Measurements from ENCODE around the gene TIMM50. TPM values are rescaled to one million over a fixed set of nuclear protein-coding genes. Genes with fewer than 3 reads are reported as not detected.

TIMM50 gene
- total RNA-seq, 2 donors from 2014 or later, result 45.7 to 83.9 TPM

DNA sequence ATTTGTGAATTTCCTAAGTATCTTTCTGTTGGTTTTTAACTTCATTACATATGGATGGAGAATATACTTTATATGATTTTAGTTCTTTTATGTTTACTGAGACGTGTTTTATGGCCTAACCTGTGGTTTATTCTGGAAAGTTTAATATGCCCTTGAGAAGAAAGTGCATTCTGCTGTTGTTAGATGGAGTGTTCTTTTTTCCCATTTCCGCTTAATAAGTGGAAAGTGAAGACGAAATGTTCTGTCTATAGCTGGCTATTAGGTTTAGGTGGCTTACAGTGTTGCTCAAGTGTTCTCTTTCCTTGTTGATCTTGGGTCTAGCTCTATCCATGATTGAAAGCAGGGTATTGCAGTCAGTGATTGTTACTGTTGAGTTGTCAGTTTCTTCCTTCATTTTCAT is 17.2 kb upstream of the TIMM50 start:
- Histone ChIP-seq H3K27me3 (no peaks in the 10 kb centered on the region), H3K4me1 (no peaks in the 10 kb centered on the region), H3K27ac (no peak overlapping the region), H3K9me3 (no peaks in the 10 kb centered on the region), H3K9ac (ENCODE audit: low read depth in 2 of 2, low read length in 2 of 2) (no peak overlapping the region), H3K36me3 (peaks cover 26% of the 10 kb centered on the region), H3K4me3 (no peak overlapping the region)
- TF ChIP-seq, protein P1, sequence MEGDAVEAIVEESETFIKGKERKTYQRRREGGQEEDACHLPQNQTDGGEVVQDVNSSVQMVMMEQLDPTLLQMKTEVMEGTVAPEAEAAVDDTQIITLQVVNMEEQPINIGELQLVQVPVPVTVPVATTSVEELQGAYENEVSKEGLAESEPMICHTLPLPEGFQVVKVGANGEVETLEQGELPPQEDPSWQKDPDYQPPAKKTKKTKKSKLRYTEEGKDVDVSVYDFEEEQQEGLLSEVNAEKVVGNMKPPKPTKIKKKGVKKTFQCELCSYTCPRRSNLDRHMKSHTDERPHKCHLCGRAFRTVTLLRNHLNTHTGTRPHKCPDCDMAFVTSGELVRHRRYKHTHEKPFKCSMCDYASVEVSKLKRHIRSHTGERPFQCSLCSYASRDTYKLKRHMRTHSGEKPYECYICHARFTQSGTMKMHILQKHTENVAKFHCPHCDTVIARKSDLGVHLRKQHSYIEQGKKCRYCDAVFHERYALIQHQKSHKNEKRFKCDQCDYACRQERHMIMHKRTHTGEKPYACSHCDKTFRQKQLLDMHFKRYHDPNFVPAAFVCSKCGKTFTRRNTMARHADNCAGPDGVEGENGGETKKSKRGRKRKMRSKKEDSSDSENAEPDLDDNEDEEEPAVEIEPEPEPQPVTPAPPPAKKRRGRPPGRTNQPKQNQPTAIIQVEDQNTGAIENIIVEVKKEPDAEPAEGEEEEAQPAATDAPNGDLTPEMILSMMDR (IDR thresholded peaks at IDR 0.05), result no peak
- no peak for DNase-seq
- intact Hi-C loops (cut with DNase I), result no loop called here

DNA sequence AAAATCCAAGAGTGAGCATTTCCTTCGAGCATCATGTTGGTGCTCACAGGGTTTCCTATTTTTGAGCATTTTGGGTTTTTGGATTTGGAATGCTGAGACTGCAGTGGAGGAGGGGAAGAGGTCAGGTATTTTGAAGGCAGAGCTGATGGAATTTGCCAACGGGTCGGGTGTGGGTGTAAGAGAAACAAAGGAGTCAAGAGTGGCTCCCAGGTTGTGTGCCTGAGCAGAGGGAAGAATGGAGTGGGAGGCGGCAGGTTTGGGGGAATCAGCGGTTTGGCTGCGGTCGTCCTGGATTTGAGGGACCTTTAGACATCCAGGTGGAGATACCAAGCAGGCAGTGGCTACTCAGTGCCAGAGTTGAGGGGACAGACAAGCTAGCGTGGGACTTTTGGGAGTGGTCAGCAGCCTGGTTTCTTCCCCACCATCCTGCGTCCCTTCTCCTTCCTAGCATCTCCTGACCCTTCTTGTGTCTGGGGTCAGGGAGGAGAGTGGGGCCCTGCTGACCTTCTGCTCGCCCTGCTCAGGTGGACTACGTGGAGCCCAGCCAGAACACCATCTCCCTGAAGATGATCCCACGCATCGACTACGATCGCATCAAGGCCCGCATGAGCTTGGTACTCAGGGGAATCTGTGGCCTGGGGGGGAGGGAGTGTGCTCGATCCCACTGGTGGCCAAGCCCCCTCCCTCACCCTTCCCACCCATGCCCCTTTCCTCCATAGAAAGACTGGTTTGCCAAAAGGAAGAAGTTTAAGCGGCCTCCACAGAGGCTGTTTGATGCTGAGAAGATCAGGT is 14.5 kb upstream of the TIMM50 start:
- TF ChIP-seq, protein P1 (IDR thresholded peaks at IDR 0.05), result no peak
- Histone ChIP-seq H3K4me3 (no peak overlapping the region), H3K9ac (ENCODE audit: low read depth in 2 of 2, low read length in 2 of 2) (no peak overlapping the region), H3K27me3 (no peaks in the 10 kb centered on the region), H3K27ac (no peak overlapping the region), H3K4me1 (no peaks in the 10 kb centered on the region), H3K36me3 (peaks cover 27% of the 10 kb centered on the region), H3K9me3 (no peaks in the 10 kb centered on the region)
- DNase-seq, result no peak
- intact Hi-C loops (cut with DNase I), result no loop called here

DNA sequence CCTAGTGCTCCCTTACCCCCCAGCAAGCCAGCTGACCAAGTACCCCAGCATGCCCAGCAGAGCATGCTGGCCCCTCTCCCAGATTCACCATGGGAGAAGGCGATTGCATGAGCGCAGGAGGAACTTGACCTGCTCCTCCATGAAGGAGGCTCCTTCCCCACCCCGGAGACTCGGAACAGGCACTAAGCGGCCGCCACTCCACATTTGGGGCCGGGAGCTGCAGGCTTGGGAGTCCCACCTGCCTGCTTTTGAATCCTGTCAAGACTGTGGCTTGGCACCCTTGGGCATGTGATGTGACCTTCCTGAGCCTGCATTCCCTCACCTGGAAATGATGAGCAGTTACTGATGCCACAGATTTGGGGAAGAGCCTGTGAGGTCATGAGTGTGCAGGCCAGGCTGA is 12.7 kb upstream of the TIMM50 start:
- no peaks in the 10 kb centered on the region for H3K9me3 ChIP-seq
- TF ChIP-seq, protein P1 (IDR thresholded peaks at IDR 0.05), result no peak
- no peaks in the 10 kb centered on the region for H3K4me1 ChIP-seq
- H3K4me3 ChIP-seq, result no peak overlapping the region
- H3K27me3 ChIP-seq, result no peaks in the 10 kb centered on the region
- DNase-seq, result no peak
- H3K36me3 ChIP-seq, result peaks cover 27% of the 10 kb centered on the region
- H3K27ac ChIP-seq, result no peak overlapping the region
- intact Hi-C loops (cut with DNase I), result no loop called here
- H3K9ac ChIP-seq (ENCODE audit: low read depth in 2 of 2, low read length in 2 of 2), result no peak overlapping the region

DNA sequence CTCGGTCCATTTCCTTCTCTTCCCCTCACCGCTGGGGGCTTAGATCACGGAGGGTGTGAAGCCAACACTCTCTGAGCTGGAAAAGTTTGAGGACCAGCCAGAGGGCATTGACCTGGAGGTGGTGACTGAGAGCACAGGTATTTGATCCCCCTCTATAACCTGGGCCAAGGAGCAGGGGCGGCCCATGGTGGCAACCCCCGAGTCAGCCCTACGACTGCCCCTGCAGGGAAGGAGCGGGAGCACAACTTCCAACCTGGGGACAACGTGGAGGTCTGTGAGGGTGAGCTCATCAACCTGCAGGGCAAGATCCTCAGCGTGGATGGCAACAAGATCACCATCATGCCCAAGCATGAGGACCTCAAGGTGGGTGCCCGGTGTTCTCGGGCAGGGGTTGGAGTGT is 11.6 kb upstream of the TIMM50 start:
- no peaks in the 10 kb centered on the region for H3K27me3 ChIP-seq
- no peaks in the 10 kb centered on the region for H3K4me1 ChIP-seq
- no peak overlapping the region for H3K27ac ChIP-seq
- DNase-seq, result no peak
- TF ChIP-seq, protein P1 (IDR thresholded peaks at IDR 0.05), result no peak
- H3K9ac ChIP-seq (ENCODE audit: low read depth in 2 of 2, low read length in 2 of 2), result no peak overlapping the region
- no peak overlapping the region for H3K4me3 ChIP-seq
- no peaks in the 10 kb centered on the region for H3K9me3 ChIP-seq
- intact Hi-C loops (cut with DNase I), result no loop called here
- H3K36me3 ChIP-seq, result peaks cover 27% of the 10 kb centered on the region

DNA sequence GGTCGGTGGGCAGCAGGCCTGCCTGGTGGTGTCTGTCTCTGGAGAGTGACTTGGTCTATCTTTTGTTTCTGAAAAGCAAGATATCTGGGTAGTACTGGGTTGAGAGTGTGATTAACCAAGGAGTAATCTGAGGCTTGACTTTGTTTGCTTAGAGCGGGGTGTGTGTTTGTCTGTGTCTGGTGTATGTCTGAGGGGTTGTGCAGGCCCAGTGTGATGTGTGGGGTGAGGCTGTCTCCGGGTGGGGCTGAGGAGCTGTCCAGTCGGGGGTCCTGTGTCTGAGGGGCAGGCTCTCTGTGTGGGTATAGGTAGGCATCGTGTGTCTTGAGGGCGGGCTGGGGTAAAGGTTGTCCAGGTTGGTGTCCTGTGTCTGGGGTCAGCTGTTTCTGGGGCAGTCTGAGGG is 11.1 kb upstream of the TIMM50 start:
- Histone ChIP-seq H3K4me3 (no peak overlapping the region), H3K36me3 (peaks cover 27% of the 10 kb centered on the region), H3K9me3 (no peaks in the 10 kb centered on the region), H3K27ac (no peak overlapping the region), H3K4me1 (no peaks in the 10 kb centered on the region), H3K9ac (ENCODE audit: low read depth in 2 of 2, low read length in 2 of 2) (no peak overlapping the region), H3K27me3 (no peaks in the 10 kb centered on the region)
- TF ChIP-seq, protein P1 (IDR thresholded peaks at IDR 0.05), result no peak
- DNase-seq, result no peak
- intact Hi-C loops (cut with DNase I), result no loop called here

All from colonic mucosa (tissue), 4 donors.